HCT116 (cell line): Measurements from ENCODE around the gene PSMC5. TPM values are rescaled to one million over a fixed set of nuclear protein-coding genes. Genes with fewer than 3 reads are reported as not detected.

ENCODE experiments used
- ATAC-seq: fragments of 200-7000 bp; cut with Tn5 transposase; 2 replicates; pipeline ENCODE4 v1.9.1; 2020; ENCODE audit warnings: mild to moderate bottlenecking, moderate library complexity
- BruUV-seq: library from RNA; stranded (reverse); fragments of 400-500 nt; replicated peaks from 2 replicates; lab custom pipeline; 2021; lab: Mats Ljungman, UMichigan
- CTCF ChIA-PET: fragments of 300-600 bp; sonication (Branson Sonifier 250); formaldehyde crosslinking; loops from one replicate; lab custom pipeline; 2021; ENCODE audit warnings: antibody characterized with exemption; lab: Charles Lee
- POLR2A ChIA-PET: fragments of 300-600, 350-600 bp; sonication (Branson Sonifier 250); formaldehyde crosslinking; loops from one replicate; lab custom pipeline; 2021; ENCODE audit warnings: antibody characterized with exemption; lab: Charles Lee
- RAD21 ChIA-PET, 2 experiments: fragments of 300-600 bp; sonication (Branson Sonifier 250); formaldehyde crosslinking; loops; one replicate each; lab custom pipeline; 2023; ENCODE audit warnings: low total read pairs in 2 of 2; ENCODE audit not compliant: uncharacterized antibody in 2 of 2, unreplicated experiment in 2 of 2, low non-redundant PET in 1 of 2; lab: Charles Lee
- DNase-seq: peaks from one replicate; pipeline ENCODE4 v3.0.0-alpha.2; 2010; ENCODE audit warnings: low read depth, low spot score
- H2AFZ ChIP-seq: fragments of 200-600 bp; shearing (Covaris generic), sonication (generic); 2 replicates; pipeline ENCODE4 v1.6.1; 2017; ENCODE audit warnings: low read depth, mixed run types, mixed read lengths, antibody characterized with exemption, low read length; ENCODE audit not compliant: poor library complexity, severe bottlenecking
- H3K27ac ChIP-seq: 2 replicates; pipeline ENCODE4 v1.5.1; 2012; ENCODE audit warnings: low read depth, low read length
- H3K27me3 ChIP-seq: fragments of 200-600 bp; sonication (generic); 2 replicates; pipeline ENCODE4 v1.6.1; 2016; ENCODE audit warnings: mixed run types, low read length, mixed read lengths; ENCODE audit not compliant: insufficient read depth
- H3K36me3 ChIP-seq, 2 experiments: fragments of 200-500 bp in 1 of 2; fragments of 200-600 bp in 1 of 2; sonication (Bioruptor generic) in 1 of 2; sonication (generic) in 1 of 2; 2 replicates each; pipeline versions ENCODE4 v1.5.1 to v1.6.1; 2014 to 2016; ENCODE audit warnings: low read length in 2 of 2, inconsistent platforms in 1 of 2, mixed read lengths in 1 of 2, mixed run types in 1 of 2; ENCODE audit not compliant: insufficient read depth in 2 of 2, control insufficient read depth in 1 of 2
- H3K4me1 ChIP-seq, 2 experiments: fragments of 200-600 bp in 1 of 2; sonication (generic) in 1 of 2; 2 replicates each; pipeline versions ENCODE4 v1.5.1 to v1.6.1; 2012 to 2017; ENCODE audit warnings: low read length in 2 of 2, inconsistent platforms in 1 of 2, mild to moderate bottlenecking in 1 of 2, mixed read lengths in 1 of 2, mixed run types in 1 of 2, moderate library complexity in 1 of 2; ENCODE audit not compliant: insufficient read depth in 2 of 2, control insufficient read depth in 1 of 2
- H3K4me2 ChIP-seq: fragments of 200-600 bp; sonication (generic); 2 replicates; pipeline ENCODE4 v1.6.1; 2017; ENCODE audit warnings: mixed run types, low read length, mixed read lengths
- H3K4me3 ChIP-seq, 2 experiments: fragments of 200-600 bp in 1 of 2; sonication (generic) in 1 of 2; replicated peaks in 1 of 2; 2 replicates each; pipeline ENCODE4 v1.5.1; 2011 to 2016; ENCODE audit warnings: low read length in 2 of 2, control low read depth in 1 of 2, low read depth in 1 of 2, mild to moderate bottlenecking in 1 of 2, mixed read lengths in 1 of 2, mixed run types in 1 of 2
- H3K79me2 ChIP-seq: fragments of 200-600 bp; sonication (generic); 2 replicates; pipeline ENCODE4 v1.6.1; 2017; ENCODE audit warnings: mild to moderate bottlenecking, mixed run types, low read length, moderate library complexity, mixed read lengths; ENCODE audit not compliant: insufficient read depth
- H3K9ac ChIP-seq: fragments of 200-600 bp; sonication (generic); 2 replicates; pipeline ENCODE4 v1.6.1; 2016; ENCODE audit warnings: low read length, mixed read lengths
- H3K9me2 ChIP-seq: fragments of 200-600 bp; sonication (generic), shearing (Covaris generic); 2 replicates; pipeline ENCODE4 v1.6.1; 2017; ENCODE audit warnings: mixed run types, mild to moderate bottlenecking, moderate library complexity; ENCODE audit not compliant: insufficient read depth
- H3K9me3 ChIP-seq, 2 experiments: fragments of 200-500 bp in 1 of 2; fragments of 200-600 bp in 1 of 2; sonication (Bioruptor generic) in 1 of 2; sonication (generic) in 1 of 2; 2 replicates each; pipeline ENCODE4 v1.6.1; 2014 to 2017; ENCODE audit warnings: low read length in 2 of 2, mixed read lengths in 2 of 2, inconsistent platforms in 1 of 2, low read depth in 1 of 2, mild to moderate bottlenecking in 1 of 2, mixed run types in 1 of 2, moderate library complexity in 1 of 2; ENCODE audit not compliant: control insufficient read depth in 1 of 2, insufficient read depth in 1 of 2
- H4K20me1 ChIP-seq: fragments of 200-600 bp; sonication (generic), shearing (Covaris generic); 2 replicates; pipeline ENCODE4 v1.6.1; 2017; ENCODE audit warnings: mixed run types, mild to moderate bottlenecking, moderate library complexity; ENCODE audit not compliant: insufficient read depth
- ATF3 ChIP-seq: IDR thresholded peaks from 2 replicates; pipeline ENCODE4 v1.6.1; 2012
- EGR1 ChIP-seq: IDR thresholded peaks from 2 replicates; pipeline ENCODE4 v1.6.1; 2012; ENCODE audit warnings: low read depth
- ELF1 ChIP-seq: IDR thresholded peaks from 2 replicates; pipeline ENCODE4 v1.6.1; 2012; ENCODE audit warnings: low read depth, borderline replicate concordance
- FOSL1 ChIP-seq: IDR thresholded peaks from 2 replicates; pipeline ENCODE4 v1.6.1; 2012; ENCODE audit warnings: low read depth
- MAX ChIP-seq: IDR thresholded peaks from 2 replicates; pipeline ENCODE4 v1.6.1; 2012
- POLR2AphosphoS5 ChIP-seq: IDR thresholded peaks from 2 replicates; pipeline ENCODE4 v1.6.1; 2011; ENCODE audit warnings: mild to moderate bottlenecking, low read depth, low read length, moderate library complexity
- RAD21 ChIP-seq: IDR thresholded peaks from 2 replicates; pipeline ENCODE4 v1.6.1; 2012; ENCODE audit warnings: low read depth, mild to moderate bottlenecking
- intact Hi-C: fragments of 100-400 bp; cut with micrococcal nuclease; formaldehyde crosslinking; loops from 2 replicates; pipeline ENCODE4 v1.10.0; 2022
- total RNA-seq: library from RNA; stranded (reverse); gene quantifications from one replicate; pipeline ENCODE4 v1.2.1, GENCODE V29; 2021; ENCODE audit not compliant: unreplicated experiment

Gene PSMC5
- total RNA-seq, 1 experiment from 2014 or later: 193 TPM

GRCh38 chr17:63833026-63833740 is 6.0 kb downstream of the PSMC5 start:
- no peaks in the 10 kb centered on the region for H3K9me2 ChIP-seq
- ChIA-PET RAD21 (no interaction called here), POLR2A (no interaction called here)

GRCh38 chr17:63833741-63834373 is 6.6 kb downstream of the PSMC5 start:
- intact Hi-C loops: loop anchor here (2.0 kb wide), 1 partner anchor 91 kb away; no protein-coding TSS in a partner anchor
- DNase-seq (no peak), ATAC-seq (no peak)
- BruUV-seq: no TSS peak
- POLR2A ChIA-PET: no interaction called here
- Histone ChIP-seq H3K27me3 (no peaks in the 10 kb centered on the region), H3K9ac (no peak overlapping the region), H3K4me1 (peaks cover 7 to 16% of the 10 kb centered on the region in 2 experiments), H3K9me3 (no peaks in the 10 kb centered on the region), H3K4me3 (no peak overlapping the region), H3K4me2 (no peak overlapping the region), H3K9me2 (no peaks in the 10 kb centered on the region), H4K20me1 (no peaks in the 10 kb centered on the region), H3K36me3 (peaks cover 61 to 85% of the 10 kb centered on the region in 2 experiments), H2AFZ (no peak overlapping the region), H3K79me2 (peaks cover 66% of the 10 kb centered on the region), H3K27ac (no peak overlapping the region; the same call in 1 of the 2 replicates)
- TF ChIP-seq POLR2AphosphoS5: no peak
- no peak for TF ChIP-seq RAD21
- TF ChIP-seq ATF3: no peak
- no peak for TF ChIP-seq ELF1
- no peak for TF ChIP-seq EGR1
- TF ChIP-seq FOSL1: no peak
- no peak for TF ChIP-seq MAX
- RAD21 ChIA-PET: no interaction called here
- CTCF ChIA-PET: interaction anchor here (0.7 to 1.9 kb wide), 11 partner anchors 8 to 408 kb away, joined by 3 to 10 read pairs (median 3); partner anchors contain the start of gene CCDC47

More at GRCh38 chr17:63833026-63833740, 6.0 kb downstream of the PSMC5 start:
- H3K9ac ChIP-seq: no peak overlapping the region
- H4K20me1 ChIP-seq: no peaks in the 10 kb centered on the region
- no peaks in the 10 kb centered on the region for H3K27me3 ChIP-seq
- intact Hi-C loops: no loop called here
- CTCF ChIA-PET: interaction anchor here (1.9 kb wide), 1 partner anchor 15 kb away, joined by 4 read pairs; no protein-coding TSS in a partner anchor
- H3K4me2 ChIP-seq: no peak overlapping the region
- H3K36me3 ChIP-seq: peaks cover 61 to 90% of the 10 kb centered on the region in 2 experiments
- TSS peak; percentile 24 for BruUV-seq
- H3K9me3 ChIP-seq: no peaks in the 10 kb centered on the region
- peaks cover 6 to 17% of the 10 kb centered on the region in 2 experiments for H3K4me1 ChIP-seq
- peak overlapping the region; percentile 15; the same call in 1 of the 2 replicates for H3K27ac ChIP-seq
- H2AFZ ChIP-seq: no peak overlapping the region
- ATAC-seq (no peak), DNase-seq (no peak)
- TF ChIP-seq POLR2AphosphoS5 (0 out of 2 replicates have a peak, but pooled peaks have one; percentile 52), ELF1 (no peak)
- H3K4me3 ChIP-seq: no peak overlapping the region
- peaks cover 66% of the 10 kb centered on the region for H3K79me2 ChIP-seq
